Left colon (tissue), 2 donors: ENCODE data around the gene PIF1. TPM values are rescaled to one million over a fixed set of nuclear protein-coding genes. Genes with fewer than 3 reads are reported as not detected.
"Not testable (repeated sequence)": the region's sequence is repeated elsewhere in the genome, so short reads cannot be mapped to it uniquely, and the experiment has no call there.

Source experiments
- ATAC-seq: fragments of 200-7000 bp; cut with Tn5 transposase; one replicate; pipeline ENCODE4 v1.9.1; 2020; ENCODE audit warnings: mild to moderate bottlenecking, moderate library complexity
- DNase-seq, 2 donors: peaks; one replicate each; pipeline ENCODE4 v3.0.0-alpha.2; 2020
- intact Hi-C, 2 donors: fragments of 100-400 bp; cut with DNase I in 1 of 2; cut with micrococcal nuclease in 1 of 2; formaldehyde crosslinking; loops; one replicate each; pipeline versions ENCODE4 v1.11.2 to v1.14.0; 2022; cut with DNase I, micrococcal nuclease
- total RNA-seq, 2 donors: library from RNA; stranded (reverse); fragmentation: NEBNext Ultra II Directional; extraction: Animal tissue kit (Norgen Biotek cat#: 25700); gene quantifications; one replicate each; pipeline ENCODE4 v1.2.1, GENCODE V29; 2021
- donor health status: DM: no; HTN: no; CAD: no.
- donor health status: DM: yes; HTN: yes; CAD: no.

The PIF1 gene
- total RNA-seq, 2 donors from 2014 or later: 2.2 to 6.0 TPM

GRCh38 chr15:64816452-64816851 lies 9.0 kb downstream of the PIF1 start:
- intact Hi-C loops: loop anchor here in 1 of 2 donors (10.0 kb wide), 1 partner anchor 82 kb away; no protein-coding TSS in a partner anchor
- DNase-seq: no peak
- ATAC-seq: no peak

DNA sequence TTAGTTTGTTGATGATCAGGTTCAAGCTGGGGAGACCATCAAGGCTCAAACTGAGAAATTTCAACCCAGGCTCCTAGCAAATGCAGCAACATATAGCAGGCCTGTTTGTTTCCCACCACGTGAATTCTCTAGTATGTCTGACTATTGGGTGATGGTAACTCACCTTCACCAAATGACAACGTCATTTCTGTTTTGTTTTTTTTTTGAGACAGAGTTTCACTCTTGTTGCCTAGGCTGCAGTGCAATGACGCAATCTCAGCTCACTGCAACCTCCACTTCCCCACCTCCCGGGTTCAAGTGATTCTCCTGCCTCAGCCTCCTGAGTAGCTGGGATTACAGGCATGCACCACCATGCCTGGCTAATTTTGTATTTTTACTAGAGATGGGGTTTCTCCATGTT lies 10.5 kb downstream of the PIF1 start:
- not testable (repeated sequence) for ATAC-seq, DNase-seq
- intact Hi-C loops: loop anchor here (5.0 to 10.0 kb wide), 2 partner anchors 80 to 83 kb away; no protein-coding TSS in a partner anchor

DNA sequence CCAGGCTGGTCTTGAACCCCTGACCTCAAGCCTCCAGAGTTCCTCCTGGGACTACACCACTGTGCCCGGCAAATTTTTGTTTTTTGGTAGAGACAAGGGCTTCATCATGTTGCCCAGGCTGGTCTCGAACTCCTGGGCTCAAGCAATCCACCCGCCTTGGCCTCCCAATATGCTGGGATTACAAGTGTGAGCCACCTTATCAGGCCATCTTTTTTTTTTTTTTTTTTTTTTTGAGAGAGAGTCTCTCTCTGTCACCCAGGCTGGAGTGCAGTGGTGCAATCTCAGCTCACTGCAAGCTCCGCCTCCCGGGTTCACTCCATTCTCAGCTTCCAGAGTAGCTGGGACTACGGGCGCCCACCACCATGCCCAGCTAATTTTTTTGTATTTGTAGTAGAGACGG lies 11.2 kb downstream of the PIF1 start:
- not testable (repeated sequence) for DNase-seq, ATAC-seq
- intact Hi-C loops: loop anchor here (5.0 to 10.0 kb wide), 2 partner anchors 79 to 82 kb away; no protein-coding TSS in a partner anchor

DNA sequence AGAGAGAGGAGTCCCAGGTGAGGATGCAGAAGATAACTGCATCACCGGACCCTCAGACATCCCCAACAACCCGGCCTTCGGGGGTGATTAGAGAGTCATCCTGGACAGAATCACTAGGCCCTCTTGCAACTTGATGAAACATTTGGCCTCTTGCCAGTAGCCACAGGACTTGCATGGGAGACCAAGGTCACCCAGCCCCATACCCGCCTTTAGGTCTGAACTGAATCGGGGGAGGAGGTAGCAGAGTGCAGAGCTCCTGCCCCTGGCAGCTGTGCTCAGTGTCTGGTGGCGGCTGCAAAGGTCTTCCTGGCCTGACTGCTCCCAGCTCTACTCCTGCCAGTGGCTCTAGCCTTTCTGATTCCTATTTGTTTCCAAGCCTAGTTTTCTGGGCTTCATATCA lies 12.4 kb downstream of the PIF1 start:
- no peak for ATAC-seq
- DNase-seq: no peak
- intact Hi-C loops: loop anchor here (5.0 to 10.0 kb wide), 2 partner anchors 78 to 81 kb away; no protein-coding TSS in a partner anchor

DNA sequence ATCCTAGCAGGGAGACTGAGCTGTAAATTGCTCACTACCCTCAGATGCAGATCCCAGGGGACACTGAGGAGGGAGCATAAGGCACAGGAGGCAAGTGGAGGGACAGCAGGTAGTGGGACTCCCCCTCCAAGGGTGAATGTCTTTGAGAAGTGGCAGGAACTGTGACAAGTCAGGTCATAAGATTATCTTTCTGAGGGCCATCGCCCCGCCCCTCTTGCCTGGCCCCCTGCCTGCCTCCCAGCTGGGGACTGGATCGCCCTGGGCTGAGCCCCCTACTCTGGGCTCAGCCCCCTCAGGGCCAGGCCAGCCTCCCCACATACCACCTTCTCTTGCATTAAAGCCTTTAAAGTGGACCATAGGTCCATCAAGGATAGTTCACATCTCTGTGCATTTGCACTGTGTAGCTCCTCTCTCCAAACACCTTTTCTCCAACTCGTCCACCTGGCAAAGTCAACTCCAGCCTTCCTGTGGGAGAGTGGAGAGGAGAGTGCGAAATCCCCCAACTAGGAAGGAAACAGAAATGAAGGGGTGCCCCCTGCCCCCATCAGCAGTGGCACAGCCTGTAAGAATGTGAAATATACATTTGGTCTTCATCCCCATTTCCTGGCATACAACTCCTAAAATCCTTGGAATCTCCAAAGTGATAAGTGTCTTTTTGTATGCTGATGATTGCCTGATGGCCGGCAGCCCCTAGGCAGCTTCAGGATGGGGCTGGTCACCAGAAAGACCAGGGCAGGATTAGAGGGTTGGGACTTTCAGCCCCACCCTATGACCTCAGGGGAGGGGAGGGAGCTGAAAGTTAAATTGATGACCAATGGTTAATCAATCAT lies 14.7 kb downstream of the PIF1 start:
- DNase-seq: no peak
- ATAC-seq: no peak
- intact Hi-C loops: loop anchor here (5.0 to 10.0 kb wide), 2 partner anchors 76 to 78 kb away; no protein-coding TSS in a partner anchor

DNA sequence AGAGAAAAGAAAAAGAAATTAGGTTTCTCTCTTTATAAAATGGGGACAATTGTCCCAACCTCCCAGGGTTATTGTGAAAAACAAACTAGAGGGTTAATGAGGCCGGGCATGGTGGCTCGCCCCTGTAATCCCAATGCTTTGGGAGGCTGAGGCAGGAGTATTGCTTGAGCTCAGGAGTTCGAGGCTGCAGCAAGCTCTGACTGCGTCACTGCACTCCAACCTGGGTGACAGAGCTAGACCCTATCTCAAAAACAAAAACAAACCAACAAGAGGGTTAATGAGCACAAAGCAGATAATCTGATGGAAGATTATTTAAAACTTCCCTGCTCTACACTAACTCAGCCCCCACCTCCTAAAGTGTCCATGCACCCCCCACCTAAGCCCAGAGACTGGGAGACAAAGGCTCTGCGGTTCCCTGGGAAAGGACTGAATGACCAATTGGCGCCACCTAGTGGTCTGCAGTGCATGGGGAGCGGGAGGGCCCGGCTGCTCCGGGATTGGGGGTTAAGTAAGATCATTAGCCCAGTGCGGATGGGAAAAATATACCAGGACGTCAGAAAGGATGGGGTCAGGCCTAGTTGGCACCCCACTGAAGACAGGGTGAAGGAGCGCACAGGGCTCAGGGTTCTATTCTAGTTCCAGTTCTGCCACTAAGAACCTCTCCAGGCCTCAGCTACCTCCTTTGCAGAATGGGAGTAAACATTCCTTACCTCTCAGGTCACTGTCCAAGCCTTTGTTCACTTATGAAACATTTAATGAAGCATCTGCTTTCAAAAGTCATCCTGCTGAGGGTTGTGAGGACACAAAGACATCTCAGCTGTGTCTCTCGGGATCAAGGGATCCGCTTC lies 15.6 kb downstream of the PIF1 start:
- ATAC-seq (peak; percentile 76), DNase-seq (peak; percentile 71 to 87)
- intact Hi-C loops: loop anchor here (5.0 to 10.0 kb wide), 3 partner anchors 75 to 445 kb away; no protein-coding TSS in a partner anchor

- intact Hi-C loops: loop anchor here in 1 of 2 donors (10.0 kb wide), 1 partner anchor 444 kb away; no protein-coding TSS in a partner anchor
- no peak for ATAC-seq
- DNase-seq: no peak
Observed at GRCh38 chr15:64808785-64809453, 16.5 kb downstream of the PIF1 start.

DNA sequence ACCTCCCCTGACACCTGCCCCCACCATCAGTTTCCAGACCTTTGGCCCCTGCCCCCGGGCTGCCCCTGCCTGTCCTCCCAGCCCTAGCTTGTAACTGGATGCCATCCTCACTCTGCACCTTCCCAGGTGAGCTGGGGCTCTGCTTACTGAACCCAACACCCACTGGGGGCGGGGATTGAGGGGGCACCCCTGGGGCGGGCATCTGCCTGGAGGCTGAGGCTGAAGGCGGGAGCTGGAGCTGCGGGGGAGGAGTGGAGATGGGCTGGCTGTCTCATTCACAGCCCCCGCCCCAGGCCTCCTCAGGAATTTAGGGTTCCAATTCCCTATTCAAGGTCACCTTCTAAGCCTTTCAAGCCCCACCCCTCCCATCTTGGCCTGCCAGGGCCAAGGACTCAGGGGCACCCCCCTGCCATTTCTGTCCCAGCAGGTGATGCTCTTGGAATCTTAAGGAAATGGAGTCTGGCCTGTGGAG lies 17.7 kb downstream of the PIF1 start:
- intact Hi-C loops: loop anchor here in 1 of 2 donors (10.0 kb wide), 1 partner anchor 443 kb away; no protein-coding TSS in a partner anchor
- no peak for ATAC-seq
- no peak for DNase-seq

DNA sequence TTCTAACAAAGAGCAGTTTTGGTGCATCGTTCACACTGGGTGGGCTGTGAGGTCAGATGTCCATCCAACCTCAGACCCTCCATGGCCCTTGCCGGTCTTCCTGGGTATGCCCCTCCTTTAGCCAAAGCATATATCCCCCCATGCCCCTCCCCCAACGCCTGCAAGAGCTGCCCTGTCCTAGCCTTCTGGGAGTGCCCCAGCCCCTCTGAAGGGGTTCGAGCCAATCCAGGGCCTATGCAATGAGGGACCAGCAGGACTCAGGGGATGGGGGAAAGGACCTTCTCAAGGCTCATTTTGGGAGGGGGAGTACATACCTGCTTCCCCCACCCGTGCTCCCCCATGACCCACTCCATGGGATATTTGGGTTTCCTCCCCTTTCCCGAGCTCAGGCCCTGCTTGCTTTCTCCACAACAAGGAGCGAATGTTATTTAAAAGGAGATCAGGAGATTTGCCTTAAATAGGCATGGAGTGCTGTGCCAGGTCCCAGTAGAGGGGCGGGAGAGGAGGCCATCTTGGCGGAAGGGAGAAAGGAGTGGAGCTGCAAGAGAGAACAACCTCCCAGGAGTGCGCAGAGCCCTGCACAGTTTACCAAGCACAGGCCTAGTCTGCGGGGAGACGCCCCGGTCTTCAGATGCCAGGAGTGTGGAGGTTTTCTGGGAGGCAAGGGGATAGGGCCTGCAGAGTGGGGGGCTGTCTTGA lies 18.2 kb downstream of the PIF1 start:
- intact Hi-C loops: loop anchor here in 1 of 2 donors (10.0 kb wide), 1 partner anchor 442 kb away; no protein-coding TSS in a partner anchor
- no peak for ATAC-seq
- DNase-seq: peak in 1 of 2 donors; percentile 53

DNA sequence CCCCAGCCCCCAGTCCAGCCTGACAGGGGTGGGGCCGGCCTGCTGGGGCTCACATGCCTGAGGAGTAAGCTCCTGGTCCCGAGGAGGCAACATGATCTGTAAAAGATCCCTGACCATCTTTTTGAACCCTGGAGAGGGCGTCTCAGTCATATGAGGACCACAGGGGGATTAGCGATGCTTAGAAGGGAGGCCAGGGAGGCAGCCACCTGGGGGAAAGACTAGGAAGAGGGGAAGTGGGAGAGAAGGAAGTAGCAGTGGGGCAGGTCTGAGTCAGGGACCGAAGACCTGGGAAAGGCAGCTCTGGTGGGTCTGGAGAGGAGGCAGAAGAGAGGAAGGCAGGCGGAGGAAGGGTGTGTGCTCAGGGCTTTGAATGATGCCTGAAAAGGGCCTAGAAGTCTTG lies 18.9 kb downstream of the PIF1 start:
- DNase-seq (no peak), ATAC-seq (no peak)
- intact Hi-C loops: loop anchor here in 1 of 2 donors (10.0 kb wide), 1 partner anchor 442 kb away; no protein-coding TSS in a partner anchor

DNA sequence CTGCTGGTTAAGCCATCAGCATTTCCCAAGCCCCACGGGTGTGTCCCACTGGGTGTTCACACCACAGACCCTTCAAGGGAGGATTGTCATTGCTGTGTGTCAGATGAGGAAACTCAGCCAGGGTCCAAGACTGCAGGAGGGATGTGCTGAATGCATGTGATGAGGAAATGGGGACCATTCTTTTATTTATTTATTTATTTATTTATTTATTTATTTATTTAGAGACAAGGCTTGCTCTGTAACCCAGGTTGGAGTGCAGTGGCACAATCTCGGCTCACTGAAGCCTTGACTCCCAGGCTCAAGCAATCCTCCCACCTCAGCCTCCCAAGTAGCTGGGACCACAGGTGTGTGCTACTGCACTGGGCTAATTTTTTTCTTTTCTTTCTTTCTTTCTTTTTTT lies 20.8 kb downstream of the PIF1 start:
- DNase-seq (no peak), ATAC-seq (no peak)
- intact Hi-C loops: loop anchor here in 1 of 2 donors (10.0 kb wide), 1 partner anchor 440 kb away; no protein-coding TSS in a partner anchor

DNA sequence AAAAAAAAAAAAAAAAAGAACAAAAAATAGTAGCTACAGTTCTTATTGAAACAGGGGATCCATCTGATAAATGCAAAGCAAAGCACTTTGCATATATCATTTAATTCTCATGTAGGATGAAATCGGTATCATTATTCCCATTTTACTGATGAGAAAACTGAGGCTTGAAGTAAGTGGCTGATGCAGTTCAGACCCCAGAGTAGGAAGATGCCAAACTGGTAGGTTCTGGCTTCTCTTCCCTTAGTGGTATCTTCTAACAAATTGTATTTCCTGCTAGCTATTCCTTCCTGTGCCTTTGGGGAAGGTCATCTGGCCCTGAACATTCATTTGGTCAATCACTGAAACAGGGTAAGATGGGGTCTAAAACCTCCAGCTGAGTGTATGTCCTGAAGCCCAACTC lies 21.9 kb downstream of the PIF1 start:
- intact Hi-C loops: loop anchor here in 1 of 2 donors (10.0 kb wide), 1 partner anchor 439 kb away; no protein-coding TSS in a partner anchor
- ATAC-seq (no peak), DNase-seq (no peak)

GRCh38 chr15:64800476-64800875 lies 25.0 kb downstream of the PIF1 start:
- ATAC-seq: no peak
- intact Hi-C loops: loop anchor here in 1 of 2 donors (10.0 kb wide), 1 partner anchor 436 kb away; no protein-coding TSS in a partner anchor
- DNase-seq: no peak

GRCh38 chr15:64798905-64799304 lies 26.5 kb downstream of the PIF1 start:
- intact Hi-C loops, DNase-seq, ATAC-seq: not testable (repeated sequence)

GRCh38 chr15:64795921-64796320 lies 29.5 kb downstream of the PIF1 start:
- ATAC-seq, intact Hi-C loops, DNase-seq: not testable (repeated sequence)

- intact Hi-C loops, ATAC-seq, DNase-seq: not testable (repeated sequence)
Observed at GRCh38 chr15:64795299-64795698, 30.1 kb downstream of the PIF1 start.

DNA sequence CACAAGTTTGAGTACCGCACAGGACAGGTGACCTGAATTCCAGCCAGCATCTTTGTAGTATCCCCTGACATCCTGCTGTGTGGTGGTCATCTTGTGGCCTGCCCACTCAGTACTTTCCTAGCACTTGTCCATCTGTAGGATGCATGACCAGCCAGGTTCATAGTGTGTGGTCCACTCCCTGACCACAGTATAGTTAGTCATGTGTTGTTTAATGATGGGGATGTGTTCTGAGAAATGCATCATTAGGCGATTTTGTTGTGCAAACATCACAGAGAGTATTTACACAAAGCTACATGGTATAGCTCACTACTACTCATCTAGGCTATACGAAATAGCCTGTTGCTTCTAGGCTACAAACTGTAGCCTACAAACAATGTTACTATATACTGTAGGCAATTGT lies 33.2 kb downstream of the PIF1 start:
- DNase-seq (no peak), ATAC-seq (no peak)
- intact Hi-C loops: no loop called here
